BE2C (cell line): Measurements from ENCODE around the gene ACTR5.

Source experiments
- DNase-seq: peaks from one replicate; pipeline ENCODE4 v3.0.0-alpha.2; 2020
- H3K27me3 ChIP-seq: fragments of 250-450 bp; sonication (Bioruptor Pico); 2 replicates; pipeline ENCODE4 v1.5.1; 2020; ENCODE audit warnings: mild to moderate bottlenecking
- H3K36me3 ChIP-seq: fragments of 250-450 bp; sonication (Bioruptor Pico); 2 replicates; pipeline ENCODE4 v1.5.1; 2020; ENCODE audit warnings: mild to moderate bottlenecking
- H3K4me1 ChIP-seq: fragments of 250-450 bp; sonication (Bioruptor Pico); 2 replicates; pipeline ENCODE4 v1.5.1; 2020
- H3K4me3 ChIP-seq: 2 replicates; pipeline ENCODE4 v1.5.1; 2011; ENCODE audit warnings: low read depth, low read length
- H3K9me3 ChIP-seq: fragments of 250-450 bp; sonication (Bioruptor Pico); 2 replicates; pipeline ENCODE4 v1.5.1; 2020
- CTCF ChIP-seq: IDR thresholded peaks from 2 replicates; pipeline ENCODE4 v1.5.1; 2012; ENCODE audit warnings: mild to moderate bottlenecking, low read depth, low read length

The ACTR5 gene

GRCh38 chr20:38779247-38780097, 31.2 kb downstream of the ACTR5 start:
- Histone ChIP-seq H3K36me3 (peaks cover 6% of the 10 kb centered on the region), H3K9me3 (no peaks in the 10 kb centered on the region), H3K27me3 (no peaks in the 10 kb centered on the region), H3K4me3 (no peak overlapping the region), H3K4me1 (no peaks in the 10 kb centered on the region)
- no peak for TF ChIP-seq CTCF
- DNase-seq, result no peak

GRCh38 chr20:38782275-38782674, 34.0 kb downstream of the ACTR5 start:
- TF ChIP-seq CTCF, result no peak
- no peaks in the 10 kb centered on the region for H3K36me3 ChIP-seq
- no peaks in the 10 kb centered on the region for H3K27me3 ChIP-seq
- H3K4me3 ChIP-seq, result no peak overlapping the region
- H3K4me1 ChIP-seq, result no peaks in the 10 kb centered on the region
- no peak for DNase-seq
- no peaks in the 10 kb centered on the region for H3K9me3 ChIP-seq

GRCh38 chr20:38787870-38788269, 39.6 kb downstream of the ACTR5 start:
- H3K4me1 ChIP-seq, result no peaks in the 10 kb centered on the region
- no peaks in the 10 kb centered on the region for H3K9me3 ChIP-seq
- H3K4me3 ChIP-seq, result no peak overlapping the region
- no peak for TF ChIP-seq CTCF
- no peaks in the 10 kb centered on the region for H3K27me3 ChIP-seq
- no peaks in the 10 kb centered on the region for H3K36me3 ChIP-seq
- no peak for DNase-seq

GRCh38 chr20:38789503-38790199, 41.4 kb downstream of the ACTR5 start:
- H3K9me3 ChIP-seq, result no peaks in the 10 kb centered on the region
- no peak for DNase-seq
- no peaks in the 10 kb centered on the region for H3K27me3 ChIP-seq
- no peaks in the 10 kb centered on the region for H3K36me3 ChIP-seq
- H3K4me1 ChIP-seq, result no peaks in the 10 kb centered on the region
- H3K4me3 ChIP-seq, result no peak overlapping the region
- TF ChIP-seq CTCF, result no peak

- no peaks in the 10 kb centered on the region for H3K4me1 ChIP-seq
- H3K4me3 ChIP-seq, result no peak overlapping the region
- no peak for DNase-seq
Measured at GRCh38 chr20:38790200-38791053, 42.2 kb downstream of the ACTR5 start.

More at GRCh38 chr20:38790200-38791053, 42.2 kb downstream of the ACTR5 start:
- Histone ChIP-seq H3K36me3 (no peaks in the 10 kb centered on the region), H3K9me3 (no peaks in the 10 kb centered on the region), H3K27me3 (no peaks in the 10 kb centered on the region)
- TF ChIP-seq CTCF, result peak; percentile 54
